ENCODE data around the gene JAML.

DNA sequence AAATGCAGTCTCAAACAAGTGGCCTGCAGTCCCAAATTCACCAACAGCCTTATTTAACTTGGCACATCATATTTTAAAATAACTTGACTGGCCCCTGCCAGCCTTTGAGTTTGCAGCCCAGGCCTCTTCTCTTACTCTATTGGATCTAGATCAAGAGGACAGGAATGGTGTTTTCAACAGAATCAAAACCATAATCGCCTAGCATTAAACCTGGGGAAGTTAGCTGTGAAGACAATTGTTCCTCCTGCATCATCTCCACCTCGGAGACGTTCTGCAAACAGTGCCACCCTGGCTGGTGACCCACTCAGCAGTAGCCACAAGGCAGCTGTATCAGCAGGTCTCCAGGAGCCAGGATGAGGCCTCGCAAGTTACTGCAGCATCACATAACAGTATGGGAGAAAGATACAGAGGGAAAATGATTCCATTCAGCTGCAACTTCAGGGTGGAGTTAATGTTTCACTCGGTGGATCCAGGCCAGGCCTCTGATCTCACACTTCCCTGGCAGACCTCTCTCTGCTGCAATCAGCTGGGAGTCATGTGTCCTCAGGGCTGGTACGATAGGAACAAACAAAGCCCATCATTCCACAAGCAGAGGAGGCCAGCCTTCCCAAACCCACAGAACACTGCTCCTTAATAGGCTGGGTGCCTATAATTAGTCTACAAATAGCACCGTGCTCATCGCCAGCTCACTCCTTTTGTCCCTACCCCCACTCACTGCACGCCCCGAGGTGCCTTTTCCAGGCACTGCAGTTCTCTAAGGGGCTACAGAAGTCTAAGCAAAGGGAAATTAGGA is 29.8 kb downstream of the JAML start:
- TF ChIP-seq CTCF (IDR thresholded peaks at IDR 0.05; ENCODE audit: low read length) (no peak), EZH2 (IDR thresholded peaks at IDR 0.05; ENCODE audit: borderline replicate concordance, low read length) (no peak)

Measured in OCI-LY1 (cell line).